Smooth muscle cell (in vitro differentiated cells): Measurements from ENCODE around the gene RIPK1. TPM values are rescaled to one million over a fixed set of nuclear protein-coding genes. Genes with fewer than 3 reads are reported as not detected.

ENCODE experiments used
- DNase-seq: peaks from one replicate; lab custom pipeline; 2025; ENCODE audit not compliant: unreplicated experiment; lab: John Stamatoyannopoulos, UW
- H2AFZ ChIP-seq: fragments of 200-600 bp; sonication (generic); 2 replicates; pipeline ENCODE4 v1.6.0; 2016; ENCODE audit warnings: antibody characterized with exemption, low read depth, mild to moderate bottlenecking
- H3F3A ChIP-seq: fragments of 200-600 bp; sonication (generic); 2 replicates; pipeline ENCODE4 v1.6.0; 2017; ENCODE audit warnings: antibody characterized with exemption, low read depth
- H3K27ac ChIP-seq: fragments of 200-600 bp; sonication (generic); 2 replicates; pipeline ENCODE4 v1.5.1; 2016; ENCODE audit warnings: low read depth, mild to moderate bottlenecking
- H3K27me3 ChIP-seq: fragments of 200-600 bp; sonication (generic); 2 replicates; pipeline ENCODE4 v1.6.1; 2016; ENCODE audit warnings: low read depth, mild to moderate bottlenecking
- H3K36me3 ChIP-seq: fragments of 200-600 bp; sonication (generic); 2 replicates; pipeline ENCODE4 v1.5.1; 2016; ENCODE audit warnings: low read depth
- H3K4me1 ChIP-seq: fragments of 200-600 bp; sonication (generic); 2 replicates; pipeline ENCODE4 v1.5.1; 2016; ENCODE audit warnings: low read depth
- H3K4me2 ChIP-seq: fragments of 200-600 bp; sonication (generic); 2 replicates; pipeline ENCODE4 v1.6.0; 2016; ENCODE audit warnings: mild to moderate bottlenecking
- H3K4me3 ChIP-seq: fragments of 200-600 bp; sonication (generic); 2 replicates; pipeline ENCODE4 v1.5.1; 2016; ENCODE audit warnings: mild to moderate bottlenecking
- H3K79me2 ChIP-seq: fragments of 200-600 bp; sonication (generic); 2 replicates; pipeline ENCODE4 v1.6.0; 2016; ENCODE audit warnings: low read depth, mild to moderate bottlenecking
- H3K9ac ChIP-seq: fragments of 200-600 bp; sonication (generic); 2 replicates; pipeline ENCODE4 v1.6.0; 2016; ENCODE audit warnings: low read depth
- H3K9me3 ChIP-seq: fragments of 200-600 bp; sonication (generic); replicated peaks from 2 replicates; pipeline ENCODE4 v1.5.1; 2016; ENCODE audit warnings: low read depth
- H4K20me1 ChIP-seq: fragments of 200-600 bp; sonication (generic); 2 replicates; pipeline ENCODE4 v1.6.0; 2016; ENCODE audit warnings: low read depth
- CTCF ChIP-seq: fragments of 200-600 bp; sonication (generic); IDR thresholded peaks from 2 replicates; pipeline ENCODE4 v1.5.1; 2017; ENCODE audit warnings: borderline replicate concordance, mild to moderate bottlenecking, antibody characterized with exemption; ENCODE audit not compliant: insufficient read depth, poor library complexity, severe bottlenecking
- WGBS: methylation state at CpG from one replicate; pipeline ENCODE4 v1.1.7; 2016; ENCODE audit warnings: low lambda C conversion rate; 5-methylcytosine and 5-hydroxymethylcytosine counted together
- polyA plus RNA-seq: library from polyadenylated mRNA; unstranded; fragments of >200 nt; fragmentation: Nextera tagmentation; extraction: Ambion mirVana; gene quantifications from 2 replicates; pipeline ENCODE4 v1.2.1, GENCODE V29; 2016
- total RNA-seq: library from RNA; depleted of rRNA; stranded (reverse); fragments of >200 nt; gene quantifications from 2 replicates; pipeline ENCODE4 v1.2.3, GENCODE V29; 2014

The RIPK1 gene
- total and polyA plus RNA-seq, 2 experiments from 2014 or later: 8.7 to 12.2 TPM

- H3K4me1 ChIP-seq: no peaks in the 10 kb centered on the region
- peaks cover 21% of the 10 kb centered on the region for H3K36me3 ChIP-seq
- no peak for TF ChIP-seq CTCF
- no peak overlapping the region for H3K4me3 ChIP-seq
- H3K27ac ChIP-seq: no peak overlapping the region
- H3K9me3 ChIP-seq: no peaks in the 10 kb centered on the region
- WGBS: 100% methylated on average over 3 of the region's 3 CpGs
- H3K79me2 ChIP-seq: no peaks in the 10 kb centered on the region
- H3K27me3 ChIP-seq: no peaks in the 10 kb centered on the region
- no peak overlapping the region for H2AFZ ChIP-seq
- no peak for DNase-seq
- H3K4me2 ChIP-seq: no peak overlapping the region
- no peaks in the 10 kb centered on the region for H4K20me1 ChIP-seq
- no peaks in the 10 kb centered on the region for H3F3A ChIP-seq
- H3K9ac ChIP-seq: no peak overlapping the region
Observed at GRCh38 chr6:3102875-3103274, 34.6 kb downstream of the RIPK1 start.

- H3K79me2 ChIP-seq: no peaks in the 10 kb centered on the region
- 95% methylated on average over 10 of the region's 10 CpGs for WGBS
- no peaks in the 10 kb centered on the region for H3F3A ChIP-seq
- H3K27me3 ChIP-seq: no peaks in the 10 kb centered on the region
- no peak overlapping the region for H3K9ac ChIP-seq
- no peak overlapping the region for H3K4me2 ChIP-seq
- H3K4me1 ChIP-seq: no peaks in the 10 kb centered on the region
- no peak for DNase-seq
- TF ChIP-seq CTCF: no peak
- no peaks in the 10 kb centered on the region for H3K9me3 ChIP-seq
- H3K27ac ChIP-seq: no peak overlapping the region
- no peaks in the 10 kb centered on the region for H4K20me1 ChIP-seq
- H3K4me3 ChIP-seq: no peak overlapping the region
- H2AFZ ChIP-seq: no peak overlapping the region
- peaks cover 13% of the 10 kb centered on the region for H3K36me3 ChIP-seq
Observed at GRCh38 chr6:3108746-3109414, 40.6 kb downstream of the RIPK1 start.

GRCh38 chr6:3109761-3110160 is 41.5 kb downstream of the RIPK1 start:
- Histone ChIP-seq H3K27me3 (no peaks in the 10 kb centered on the region), H3F3A (no peaks in the 10 kb centered on the region), H3K9me3 (no peaks in the 10 kb centered on the region), H3K79me2 (no peaks in the 10 kb centered on the region), H2AFZ (no peak overlapping the region), H3K4me2 (no peak overlapping the region), H3K4me1 (no peaks in the 10 kb centered on the region), H3K27ac (no peak overlapping the region), H3K9ac (no peak overlapping the region), H3K4me3 (no peak overlapping the region), H3K36me3 (peaks cover 12% of the 10 kb centered on the region), H4K20me1 (no peaks in the 10 kb centered on the region)
- no peak for DNase-seq
- 98% methylated on average over 3 of the region's 3 CpGs for WGBS
- TF ChIP-seq CTCF: no peak

GRCh38 chr6:3114377-3114776 is 46.1 kb downstream of the RIPK1 start:
- 98% methylated on average over 6 of the region's 6 CpGs for WGBS

More at GRCh38 chr6:3114377-3114776, 46.1 kb downstream of the RIPK1 start:
- DNase-seq: no peak
- no peak overlapping the region for H3K27ac ChIP-seq
- peaks cover 12% of the 10 kb centered on the region for H3F3A ChIP-seq
- no peaks in the 10 kb centered on the region for H4K20me1 ChIP-seq
- H3K27me3 ChIP-seq: no peaks in the 10 kb centered on the region
- TF ChIP-seq CTCF: no peak
- no peak overlapping the region for H3K4me2 ChIP-seq
- no peak overlapping the region for H3K4me3 ChIP-seq
- no peaks in the 10 kb centered on the region for H3K9me3 ChIP-seq
- H3K9ac ChIP-seq: no peak overlapping the region
- no peak overlapping the region for H2AFZ ChIP-seq
- peaks cover 5% of the 10 kb centered on the region for H3K79me2 ChIP-seq
- H3K36me3 ChIP-seq: peaks cover 6% of the 10 kb centered on the region
- peaks cover 5% of the 10 kb centered on the region for H3K4me1 ChIP-seq
